HEK293 (cell line): ENCODE results near the gene ACMSD.

Source experiments
- ATF2 ChIP-seq: fragments of 450-650 bp; formaldehyde crosslinking; IDR thresholded peaks from 2 replicates; pipeline ENCODE4 v1.5.1; 2016; ENCODE audit warnings: missing biosample characterization, missing genetic modification characterization, low read depth
- CTCF ChIP-seq: fragments of 450-650 bp; formaldehyde crosslinking; IDR thresholded peaks from 2 replicates; pipeline ENCODE4 v1.5.1; 2016; ENCODE audit warnings: missing biosample characterization, missing genetic modification characterization
- PRDM2 ChIP-seq: fragments of 450-650 bp; formaldehyde crosslinking; IDR thresholded peaks from 2 replicates; pipeline ENCODE4 v1.5.1; 2016; ENCODE audit warnings: missing biosample characterization, missing genetic modification characterization, borderline replicate concordance
- TCF7L2 ChIP-seq: IDR thresholded peaks from 2 replicates; pipeline ENCODE4 v1.6.1; 2011; ENCODE audit warnings: low read depth, mild to moderate bottlenecking, inconsistent platforms, low read length, moderate library complexity, borderline replicate concordance
- ZBTB11 ChIP-seq: fragments of 450-650 bp; formaldehyde crosslinking; conservative IDR thresholded peaks from 2 replicates; pipeline ENCODE4 v1.5.1; 2016; ENCODE audit warnings: low read depth, missing biosample characterization, missing genetic modification characterization
- ZBTB49 ChIP-seq: fragments of 450-650 bp; formaldehyde crosslinking; IDR thresholded peaks from 2 replicates; pipeline ENCODE4 v1.5.1; 2016; ENCODE audit warnings: missing biosample characterization, missing genetic modification characterization, low read depth
- ZNF174 ChIP-seq: fragments of 450-650 bp; formaldehyde crosslinking; IDR thresholded peaks from 2 replicates; pipeline ENCODE4 v1.5.0; 2017; ENCODE audit warnings: missing biosample characterization, mild to moderate bottlenecking, missing genetic modification characterization
- ZNF23 ChIP-seq: fragments of 450-650 bp; formaldehyde crosslinking; IDR thresholded peaks from 2 replicates; pipeline ENCODE4 v1.5.1; 2016; ENCODE audit warnings: missing biosample characterization, missing genetic modification characterization, borderline replicate concordance
- ZNF280D ChIP-seq: fragments of 450-650 bp; formaldehyde crosslinking; IDR thresholded peaks from 2 replicates; pipeline ENCODE4 v1.5.1; 2016; ENCODE audit warnings: missing biosample characterization, missing genetic modification characterization
- ZNF423 ChIP-seq: fragments of 450-650 bp; formaldehyde crosslinking; IDR thresholded peaks from 2 replicates; pipeline ENCODE4 v1.5.1; 2016; ENCODE audit warnings: missing biosample characterization, missing genetic modification characterization
- ZNF488 ChIP-seq: fragments of 450-650 bp; formaldehyde crosslinking; IDR thresholded peaks from 2 replicates; pipeline ENCODE4 v1.5.1; 2016; ENCODE audit warnings: missing biosample characterization, missing genetic modification characterization

- TF ChIP-seq PRDM2 (tag by site-specific recombination) (no peak), ATF2 (tag by site-specific recombination) (no peak), ZNF23 (no peak), ZBTB11 (tag by site-specific recombination) (no peak), ZNF423 (tag by site-specific recombination) (no peak), CTCF (no peak), ZNF174 (tag by site-specific recombination) (no peak), ZNF488 (tag by site-specific recombination) (no peak), ZNF280D (tag by site-specific recombination) (no peak), TCF7L2 (no peak), ZBTB49 (tag by site-specific recombination) (no peak)
These were observed 17.3 kb downstream of the ACMSD start for GRCh38 chr2:134855709-134856108.
